GM23338 (cell line): ENCODE data around the gene NCOR2. TPM values are rescaled to one million over a fixed set of nuclear protein-coding genes. Genes with fewer than 3 reads are reported as not detected.

Experiments
- ATAC-seq: fragments of 200-7000 bp; cut with Tn5 transposase; 3 replicates; pipeline ENCODE4 v1.9.1; 2020
- DNase-seq: peaks from one replicate; pipeline ENCODE4 v3.0.0-alpha.2; 2015; ENCODE audit warnings: low spot score
- H2AFZ ChIP-seq: fragments of 200-600 bp; sonication (generic); 2 replicates; pipeline ENCODE4 v1.8.0; 2016; ENCODE audit warnings: antibody characterized with exemption, mild to moderate bottlenecking, moderate library complexity
- H3F3A ChIP-seq: fragments of 200-600 bp; sonication (generic); replicated peaks from 2 replicates; pipeline ENCODE4 v1.8.0; 2017; ENCODE audit warnings: antibody characterized with exemption, mixed run types, low read depth
- H3K27ac ChIP-seq: fragments of 200-600 bp; sonication (generic); 2 replicates; pipeline ENCODE4 v1.6.1; 2016; ENCODE audit warnings: low read depth
- H3K27me3 ChIP-seq: fragments of 200-600 bp; sonication (generic); 2 replicates; pipeline ENCODE4 v1.8.0; 2016; ENCODE audit warnings: mild to moderate bottlenecking, mixed run types, moderate library complexity; ENCODE audit not compliant: insufficient read depth
- H3K36me3 ChIP-seq: fragments of 200-600 bp; sonication (generic); 2 replicates; pipeline ENCODE4 v1.8.0; 2016; ENCODE audit warnings: mild to moderate bottlenecking; ENCODE audit not compliant: insufficient read depth
- H3K4me1 ChIP-seq: fragments of 200-600 bp; sonication (generic); 2 replicates; pipeline ENCODE4 v1.8.0; 2016; ENCODE audit warnings: mild to moderate bottlenecking, moderate library complexity; ENCODE audit not compliant: insufficient read depth
- H3K4me2 ChIP-seq: fragments of 200-600 bp; sonication (generic); 2 replicates; pipeline ENCODE4 v1.7.1; 2017; ENCODE audit warnings: mixed run types
- H3K4me3 ChIP-seq: fragments of 200-600 bp; sonication (generic); 2 replicates; pipeline ENCODE4 v1.6.1; 2016; ENCODE audit warnings: mixed run types
- H3K79me2 ChIP-seq: fragments of 200-600 bp; sonication (generic); replicated peaks from 2 replicates; pipeline ENCODE4 v1.8.0; 2017; ENCODE audit warnings: mild to moderate bottlenecking; ENCODE audit not compliant: insufficient read depth
- H3K9me2 ChIP-seq: fragments of 200-600 bp; sonication (generic); 2 replicates; pipeline ENCODE4 v1.8.0; 2017; ENCODE audit not compliant: insufficient read depth
- H4K20me1 ChIP-seq: fragments of 200-600 bp; sonication (generic); replicated peaks from 2 replicates; pipeline ENCODE4 v1.8.0; 2017; ENCODE audit warnings: mild to moderate bottlenecking; ENCODE audit not compliant: insufficient read depth
- H3K27ac Mint-ChIP-seq: 2 replicates; pipeline ENCODE4 v1.8.0; 2020; ENCODE audit warnings: inconsistent platforms, mild to moderate bottlenecking, moderate library complexity, mixed read lengths
- H3K27me3 Mint-ChIP-seq: 3 replicates; pipeline ENCODE4 v1.8.0; 2022; ENCODE audit warnings: low read depth, mild to moderate bottlenecking, moderate library complexity, mixed read lengths, inconsistent platforms; ENCODE audit not compliant: insufficient read depth, poor library complexity
- H3K36me3 Mint-ChIP-seq: 3 replicates; pipeline ENCODE4 v1.8.0; 2021; ENCODE audit warnings: low read depth, mild to moderate bottlenecking, inconsistent platforms, moderate library complexity, mixed read lengths
- H3K4me1 Mint-ChIP-seq: 3 replicates; pipeline ENCODE4 v1.8.0; 2020; ENCODE audit warnings: mild to moderate bottlenecking, inconsistent platforms, mixed read lengths
- H3K4me3 Mint-ChIP-seq: 3 replicates; pipeline ENCODE4 v1.8.0; 2021; ENCODE audit warnings: moderate library complexity, mild to moderate bottlenecking, inconsistent platforms, mixed read lengths
- H3K9me3 Mint-ChIP-seq: 3 replicates; pipeline ENCODE4 v1.8.0; 2020; ENCODE audit warnings: moderate library complexity, mild to moderate bottlenecking, inconsistent platforms, mixed read lengths
- EZH2phosphoT487 ChIP-seq: fragments of 200-600 bp; sonication (generic); IDR thresholded peaks from one replicate; pipeline ENCODE4 v1.8.1; 2018; ENCODE audit warnings: antibody characterized with exemption; ENCODE audit not compliant: unreplicated experiment
- POLR2AphosphoS5 ChIP-seq: IDR thresholded peaks from 2 replicates; pipeline ENCODE4 v1.6.1; 2016; ENCODE audit warnings: antibody characterized with exemption, low read depth
- STAT1 ChIP-seq: IDR thresholded peaks from one replicate; pipeline ENCODE4 v1.6.1; 2016; ENCODE audit warnings: antibody characterized with exemption; ENCODE audit not compliant: unreplicated experiment
- ZNF114 ChIP-seq: fragments of 250-450 bp; sonication (Bioruptor Pico); IDR thresholded peaks from 2 replicates; pipeline ENCODE4 v1.5.0; 2020; ENCODE audit warnings: mild to moderate bottlenecking, moderate library complexity
- ZNF331 ChIP-seq: fragments of 250-450 bp; sonication (Bioruptor Pico); IDR thresholded peaks from 2 replicates; pipeline ENCODE4 v1.5.0; 2020; ENCODE audit warnings: low read depth, mild to moderate bottlenecking, moderate library complexity
- polyA plus RNA-seq: library from polyadenylated mRNA; unstranded; fragments of >200 nt; fragmentation: Nextera tagmentation; extraction: Ambion mirVana; gene quantifications from 2 replicates; pipeline ENCODE4 v1.2.1, GENCODE V29; 2016
- total RNA-seq: library from RNA; depleted of rRNA; stranded (reverse); fragments of >200 nt; shearing (Covaris generic); gene quantifications from 2 replicates; pipeline ENCODE4 v1.2.3, GENCODE V29; 2014
- TF ChIP-seq, protein P1 (sequence below), 2 experiments: fragments of 200-600 bp in 1 of 2; sonication (generic) in 1 of 2; conservative IDR thresholded peaks; 2 replicates each; pipeline versions ENCODE4 v1.5.1 to v1.6.1; 2016 to 2017; ENCODE audit warnings: antibody characterized with exemption in 2 of 2, low read depth in 2 of 2, mild to moderate bottlenecking in 2 of 2, moderate library complexity in 1 of 2
- TF ChIP-seq, protein P2 (sequence below): IDR thresholded peaks from one replicate; pipeline ENCODE4 v1.6.1; 2018; ENCODE audit warnings: antibody characterized with exemption; ENCODE audit not compliant: unreplicated experiment

The NCOR2 gene
- total and polyA plus RNA-seq, 2 experiments from 2014 or later: 69.6 to 190 TPM

DNA sequence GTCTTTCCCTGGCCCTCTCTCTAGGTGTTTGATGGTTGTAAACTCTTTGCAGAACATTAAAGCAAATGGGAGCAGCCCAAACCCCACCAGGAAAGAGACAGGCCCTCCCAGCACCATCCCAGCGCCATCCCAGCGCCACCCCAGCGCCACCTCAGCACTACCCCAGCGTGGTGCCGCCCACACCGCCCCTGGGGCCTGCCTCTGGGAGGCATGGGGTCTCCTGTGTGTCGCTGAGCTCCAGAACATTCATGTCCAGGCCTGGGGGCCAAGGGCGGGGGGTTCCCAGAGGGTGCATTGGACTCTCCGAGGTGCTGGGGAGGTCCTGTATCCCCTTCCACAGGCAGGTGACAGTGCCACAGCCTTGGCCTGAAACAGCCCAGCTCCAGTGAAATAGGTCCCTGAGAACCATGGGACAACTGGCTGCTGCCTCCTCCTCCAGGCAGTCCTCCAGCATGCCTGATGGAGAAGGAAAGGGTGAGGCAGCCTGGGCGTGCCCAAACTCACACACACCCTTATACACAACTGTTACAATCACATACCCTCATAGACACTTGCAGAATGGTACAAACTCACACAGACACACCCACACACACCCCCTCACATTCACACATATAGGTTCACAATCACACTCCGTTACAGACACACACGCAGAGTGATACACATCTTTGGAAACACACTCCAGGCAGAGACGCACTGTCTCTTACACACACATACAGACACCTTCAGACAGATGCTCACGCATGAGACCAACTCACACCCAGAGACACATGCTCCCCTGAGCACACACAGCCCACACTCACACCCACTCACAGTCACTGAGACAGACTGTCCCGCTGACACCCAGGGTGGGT, 44.4 kb upstream of the NCOR2 start:
- H3K4me2 ChIP-seq: no peak overlapping the region
- H3K79me2 ChIP-seq: no peaks in the 10 kb centered on the region
- no peaks in the 10 kb centered on the region for H3K27me3 ChIP-seq
- no peaks in the 10 kb centered on the region for H3K9me2 ChIP-seq
- no peaks in the 10 kb centered on the region for H3F3A ChIP-seq
- H3K36me3 ChIP-seq: no peaks in the 10 kb centered on the region
- Mint-ChIP-seq H3K9me3 (peaks cover 13% of the 10 kb centered on the region; the same call in 1 of the 3 replicates), H3K27ac (no peak overlapping the region), H3K27me3 (peaks cover 8% of the 10 kb centered on the region), H3K4me1 (peaks cover 8% of the 10 kb centered on the region), H3K4me3 (no peak overlapping the region), H3K36me3 (no peaks in the 10 kb centered on the region)
- no peak overlapping the region for H3K4me3 ChIP-seq
- TF ChIP-seq, protein P1, sequence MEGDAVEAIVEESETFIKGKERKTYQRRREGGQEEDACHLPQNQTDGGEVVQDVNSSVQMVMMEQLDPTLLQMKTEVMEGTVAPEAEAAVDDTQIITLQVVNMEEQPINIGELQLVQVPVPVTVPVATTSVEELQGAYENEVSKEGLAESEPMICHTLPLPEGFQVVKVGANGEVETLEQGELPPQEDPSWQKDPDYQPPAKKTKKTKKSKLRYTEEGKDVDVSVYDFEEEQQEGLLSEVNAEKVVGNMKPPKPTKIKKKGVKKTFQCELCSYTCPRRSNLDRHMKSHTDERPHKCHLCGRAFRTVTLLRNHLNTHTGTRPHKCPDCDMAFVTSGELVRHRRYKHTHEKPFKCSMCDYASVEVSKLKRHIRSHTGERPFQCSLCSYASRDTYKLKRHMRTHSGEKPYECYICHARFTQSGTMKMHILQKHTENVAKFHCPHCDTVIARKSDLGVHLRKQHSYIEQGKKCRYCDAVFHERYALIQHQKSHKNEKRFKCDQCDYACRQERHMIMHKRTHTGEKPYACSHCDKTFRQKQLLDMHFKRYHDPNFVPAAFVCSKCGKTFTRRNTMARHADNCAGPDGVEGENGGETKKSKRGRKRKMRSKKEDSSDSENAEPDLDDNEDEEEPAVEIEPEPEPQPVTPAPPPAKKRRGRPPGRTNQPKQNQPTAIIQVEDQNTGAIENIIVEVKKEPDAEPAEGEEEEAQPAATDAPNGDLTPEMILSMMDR (conservative IDR thresholded peaks at IDR 0.05; ENCODE audit: low read depth in 2 of 2): no peak
- no peak for TF ChIP-seq ZNF114
- TF ChIP-seq ZNF331 (CRISPR knock-in tag): no peak
- TF ChIP-seq, protein P2, sequence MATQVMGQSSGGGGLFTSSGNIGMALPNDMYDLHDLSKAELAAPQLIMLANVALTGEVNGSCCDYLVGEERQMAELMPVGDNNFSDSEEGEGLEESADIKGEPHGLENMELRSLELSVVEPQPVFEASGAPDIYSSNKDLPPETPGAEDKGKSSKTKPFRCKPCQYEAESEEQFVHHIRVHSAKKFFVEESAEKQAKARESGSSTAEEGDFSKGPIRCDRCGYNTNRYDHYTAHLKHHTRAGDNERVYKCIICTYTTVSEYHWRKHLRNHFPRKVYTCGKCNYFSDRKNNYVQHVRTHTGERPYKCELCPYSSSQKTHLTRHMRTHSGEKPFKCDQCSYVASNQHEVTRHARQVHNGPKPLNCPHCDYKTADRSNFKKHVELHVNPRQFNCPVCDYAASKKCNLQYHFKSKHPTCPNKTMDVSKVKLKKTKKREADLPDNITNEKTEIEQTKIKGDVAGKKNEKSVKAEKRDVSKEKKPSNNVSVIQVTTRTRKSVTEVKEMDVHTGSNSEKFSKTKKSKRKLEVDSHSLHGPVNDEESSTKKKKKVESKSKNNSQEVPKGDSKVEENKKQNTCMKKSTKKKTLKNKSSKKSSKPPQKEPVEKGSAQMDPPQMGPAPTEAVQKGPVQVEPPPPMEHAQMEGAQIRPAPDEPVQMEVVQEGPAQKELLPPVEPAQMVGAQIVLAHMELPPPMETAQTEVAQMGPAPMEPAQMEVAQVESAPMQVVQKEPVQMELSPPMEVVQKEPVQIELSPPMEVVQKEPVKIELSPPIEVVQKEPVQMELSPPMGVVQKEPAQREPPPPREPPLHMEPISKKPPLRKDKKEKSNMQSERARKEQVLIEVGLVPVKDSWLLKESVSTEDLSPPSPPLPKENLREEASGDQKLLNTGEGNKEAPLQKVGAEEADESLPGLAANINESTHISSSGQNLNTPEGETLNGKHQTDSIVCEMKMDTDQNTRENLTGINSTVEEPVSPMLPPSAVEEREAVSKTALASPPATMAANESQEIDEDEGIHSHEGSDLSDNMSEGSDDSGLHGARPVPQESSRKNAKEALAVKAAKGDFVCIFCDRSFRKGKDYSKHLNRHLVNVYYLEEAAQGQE: no peak
- TF ChIP-seq POLR2AphosphoS5: no peak
- TF ChIP-seq EZH2phosphoT487: no peak
- no peak for TF ChIP-seq STAT1
- no peak for ATAC-seq
- H2AFZ ChIP-seq: no peak overlapping the region
- no peak for DNase-seq
- peaks cover 4% of the 10 kb centered on the region for H3K4me1 ChIP-seq
- H4K20me1 ChIP-seq: no peaks in the 10 kb centered on the region
- no peak overlapping the region for H3K27ac ChIP-seq
